Kidney epithelial cell (primary cell): Measurements from ENCODE around the gene IL36RN. TPM values are rescaled to one million over a fixed set of nuclear protein-coding genes. Genes with fewer than 3 reads are reported as not detected.

Source experiments
- DNase-seq: peaks from one replicate; pipeline ENCODE4 v3.0.0-alpha.2; 2010; ENCODE audit warnings: low read depth
- H3K27me3 ChIP-seq: 2 replicates; pipeline ENCODE4 v1.6.0; 2011; ENCODE audit warnings: low read length; ENCODE audit not compliant: control insufficient read depth, insufficient read depth
- H3K36me3 ChIP-seq: 2 replicates; pipeline ENCODE4 v1.5.1; 2011; ENCODE audit warnings: low read length; ENCODE audit not compliant: control insufficient read depth, insufficient read depth
- H3K4me3 ChIP-seq: 2 replicates; pipeline ENCODE4 v1.5.1; 2011; ENCODE audit warnings: low read depth, mild to moderate bottlenecking, control low read depth, low read length
- CTCF ChIP-seq: IDR thresholded peaks from 2 replicates; pipeline ENCODE4 v1.5.1; 2011; ENCODE audit warnings: mild to moderate bottlenecking, moderate library complexity, low read length, control low read depth, inconsistent platforms; ENCODE audit not compliant: insufficient read depth, poor library complexity, severe bottlenecking
- total RNA-seq: library from RNA; depleted of rRNA; stranded (reverse); fragments of >200 nt; gene quantifications from 2 replicates; pipeline ENCODE4 v1.2.3, GENCODE V29; 2015

IL36RN gene
- total RNA-seq, 1 donor from 2014 or later, result 0.04 TPM

DNA sequence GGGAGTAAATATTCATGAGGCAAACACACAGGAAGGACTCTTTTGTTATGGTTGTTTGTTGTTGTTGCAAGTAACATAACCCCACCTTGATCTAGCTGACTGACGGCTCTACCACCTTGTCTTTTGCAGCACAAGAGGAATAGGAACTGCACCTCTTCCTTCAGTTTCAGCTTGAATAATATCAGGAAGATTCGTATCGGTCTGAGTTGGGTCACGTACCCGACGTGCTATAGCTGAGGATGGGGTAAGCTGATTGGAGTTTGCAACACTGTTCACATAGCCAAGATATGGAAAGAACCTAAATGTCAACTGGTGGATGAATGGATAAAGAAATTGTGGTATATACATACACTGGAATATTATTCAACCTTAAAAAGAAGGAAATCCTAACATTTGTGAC lies 53.9 kb downstream of the IL36RN start:
- no peak overlapping the region for H3K4me3 ChIP-seq
- no peak for TF ChIP-seq CTCF
- no peaks in the 10 kb centered on the region for H3K27me3 ChIP-seq
- no peaks in the 10 kb centered on the region for H3K36me3 ChIP-seq
- DNase-seq, result no peak

GRCh38 chr2:113113807-113114206 lies 54.8 kb downstream of the IL36RN start:
- H3K4me3 ChIP-seq, result no peak overlapping the region
- no peak for TF ChIP-seq CTCF
- no peaks in the 10 kb centered on the region for H3K36me3 ChIP-seq
- no peaks in the 10 kb centered on the region for H3K27me3 ChIP-seq
- no peak for DNase-seq

Other genes starting within 250 kb of the IL36RN start
- gene IL1B, start 222.4 kb upstream of the IL36RN start, total RNA-seq, result 0.13 TPM in 1 of 2 replicates, not detected in the other
- gene IL37, start 148.0 kb upstream of the IL36RN start, total RNA-seq, result not detected in 2 replicates
- not detected in 2 replicates for gene IL36G, start 81.2 kb upstream of the IL36RN start, total RNA-seq
- not detected in 2 replicates for gene IL36A, start 53.7 kb upstream of the IL36RN start, total RNA-seq
- gene IL36B, start 6.3 kb upstream of the IL36RN start, total RNA-seq, result not detected in 2 replicates
- not detected in 2 replicates for gene IL1F10, start 8.8 kb downstream of the IL36RN start, total RNA-seq
- gene IL1RN, start 68.4 kb downstream of the IL36RN start, total RNA-seq, result 8.8 and 11.3 TPM in 2 replicates
- gene PSD4, start 114.8 kb downstream of the IL36RN start, total RNA-seq, result 12.1 and 13.9 TPM in 2 replicates
- 118 and 142 TPM in 2 replicates for gene PAX8, start 219.7 kb downstream of the IL36RN start, total RNA-seq